GM12878 (cell line): ENCODE measurements around the gene SRRM2. TPM values are rescaled to one million over a fixed set of nuclear protein-coding genes. Genes with fewer than 3 reads are reported as not detected.

ENCODE experiments used
- ATAC-seq: fragments of 200-7000 bp; cut with Tn5 transposase; 3 replicates; pipeline ENCODE4 v1.9.1; 2020; ENCODE audit warnings: mild to moderate bottlenecking, moderate library complexity
- BruUV-seq: library from RNA; stranded (reverse); fragments of 400-500 nt; replicated peaks from 2 replicates; lab custom pipeline; 2021; lab: Mats Ljungman, UMichigan
- CTCF ChIA-PET: fragments of 300-600 bp; sonication (Branson Sonifier 250); formaldehyde crosslinking; extraction: SDS; loops from one replicate; lab custom pipeline; 2021; ENCODE audit warnings: inconsistent platforms; lab: Yijun Ruan, JAX
- POLR2A ChIA-PET: fragments of 350-600 bp; formaldehyde crosslinking; extraction: SDS; loops from one replicate; lab custom pipeline; 2021; ENCODE audit warnings: inconsistent platforms; lab: Charles Lee
- RAD21 ChIA-PET: fragments of 300-600 bp; sonication (Branson Sonifier 250); formaldehyde crosslinking; loops from one replicate; lab custom pipeline; 2023; ENCODE audit warnings: antibody characterized with exemption; ENCODE audit not compliant: unreplicated experiment; lab: Charles Lee
- SMC1A ChIA-PET: fragments of 300-600 bp; sonication (Branson Sonifier 250); formaldehyde crosslinking; loops from one replicate; lab custom pipeline; 2023; ENCODE audit not compliant: unreplicated experiment, uncharacterized antibody; lab: Charles Lee
- DNase-seq: peaks from one replicate; pipeline ENCODE4 v3.0.0-alpha.2; 2011; ENCODE audit warnings: low read depth, low spot score
- FAIRE-seq: peaks from 3 replicates; lab custom pipeline; 2011; peaks lifted over from hg19 to GRCh38; lab: Jason Lieb, UNC
- H2AFZ ChIP-seq: 2 replicates; pipeline ENCODE4 v1.6.0; 2011; ENCODE audit warnings: low read depth, low read length, control low read depth; ENCODE audit not compliant: control insufficient read depth
- H3K27ac ChIP-seq: 2 replicates; pipeline ENCODE4 v1.5.1; 2011; ENCODE audit warnings: control low read depth; ENCODE audit not compliant: control insufficient read depth, insufficient read depth
- H3K27me3 ChIP-seq, 2 experiments: replicated peaks in 1 of 2; 2 replicates each; pipeline versions ENCODE4 v1.6.0 to v1.6.1; 2011; ENCODE audit warnings: low read length in 1 of 2; ENCODE audit not compliant: control insufficient read depth in 2 of 2, insufficient read depth in 2 of 2
- H3K36me3 ChIP-seq, 2 experiments: 2 replicates each; pipeline ENCODE4 v1.5.1; 2011; ENCODE audit warnings: low read length in 1 of 2; ENCODE audit not compliant: control insufficient read depth in 2 of 2, insufficient read depth in 2 of 2
- H3K4me1 ChIP-seq: 2 replicates; pipeline ENCODE4 v1.6.1; 2011; ENCODE audit warnings: mild to moderate bottlenecking, low read length, moderate library complexity, mixed read lengths; ENCODE audit not compliant: control insufficient read depth, insufficient read depth
- H3K4me2 ChIP-seq: 2 replicates; pipeline ENCODE4 v1.6.0; 2011; ENCODE audit warnings: control low read depth; ENCODE audit not compliant: control insufficient read depth, insufficient read depth
- H3K4me3 ChIP-seq: fragments of 200-600 bp; sonication (generic); 2 replicates; pipeline ENCODE4 v1.5.1; 2016
- H3K79me2 ChIP-seq: 2 replicates; pipeline ENCODE4 v1.6.0; 2011; ENCODE audit warnings: low read length; ENCODE audit not compliant: control insufficient read depth, insufficient read depth
- H3K9ac ChIP-seq: 2 replicates; pipeline ENCODE4 v1.8.0; 2011; ENCODE audit warnings: low read length, control low read depth, mixed read lengths; ENCODE audit not compliant: control insufficient read depth, insufficient read depth
- H3K9me3 ChIP-seq: replicated peaks from 3 replicates; pipeline ENCODE4 v1.5.1; 2011; ENCODE audit warnings: mild to moderate bottlenecking, low read length; ENCODE audit not compliant: control insufficient read depth, insufficient read depth
- H4K20me1 ChIP-seq: 2 replicates; pipeline ENCODE4 v1.6.0; 2011; ENCODE audit not compliant: control insufficient read depth, insufficient read depth
- BACH1 ChIP-seq: fragments of 450-650 bp; IDR thresholded peaks from 2 replicates; pipeline ENCODE4 v1.6.1; 2017; ENCODE audit warnings: mild to moderate bottlenecking, borderline replicate concordance
- CREB1 ChIP-seq: IDR thresholded peaks from 2 replicates; pipeline ENCODE4 v1.6.1; 2012; ENCODE audit warnings: low read depth, mild to moderate bottlenecking, inconsistent platforms
- DPF2 ChIP-seq: fragments of 450-650 bp; IDR thresholded peaks from 2 replicates; pipeline ENCODE4 v1.6.1; 2017; ENCODE audit warnings: mild to moderate bottlenecking
- EGR1 ChIP-seq, 2 experiments: IDR thresholded peaks; 1 replicate in 1 of 2; 2 replicates in 1 of 2; pipeline ENCODE4 v1.6.1; 2011 to 2012; ENCODE audit warnings: low read depth in 2 of 2, low read length in 2 of 2, borderline replicate concordance in 1 of 2, mild to moderate bottlenecking in 1 of 2, moderate library complexity in 1 of 2
- MEF2A ChIP-seq: IDR thresholded peaks from 2 replicates; pipeline ENCODE4 v1.6.1; 2011; ENCODE audit warnings: low read depth, mild to moderate bottlenecking, low read length, moderate library complexity; ENCODE audit not compliant: insufficient read depth
- RB1 ChIP-seq: fragments of 450-650 bp; formaldehyde crosslinking; IDR thresholded peaks from 2 replicates; pipeline ENCODE4 v1.6.1; 2017; ENCODE audit warnings: mild to moderate bottlenecking, borderline replicate concordance
- RBBP5 ChIP-seq: fragments of 200-600 bp; sonication (generic); conservative IDR thresholded peaks from 2 replicates; pipeline ENCODE4 v1.6.1; 2016
- SREBF2 ChIP-seq: IDR thresholded peaks from 2 replicates; pipeline ENCODE4 v1.6.1; 2012; ENCODE audit warnings: mild to moderate bottlenecking, low read length
- WGBS: methylation state at CpG from one replicate; pipeline ENCODE4 v1.1.6; 2016; ENCODE audit warnings: low lambda C conversion rate; ENCODE audit not compliant: insufficient replicate concordance, insufficient coverage; ENCODE audit errors: missing lambda C conversion rate; 5-methylcytosine and 5-hydroxymethylcytosine counted together
- in situ Hi-C: fragments of 300-500 bp; cut with MboI; formaldehyde crosslinking; loops from 9 replicates; pipeline ENCODE4 v1.14.3; 2018; ENCODE audit warnings: mixed read lengths
- intact Hi-C: fragments of 100-400 bp; cut with micrococcal nuclease; formaldehyde crosslinking; loops from one replicate; pipeline ENCODE4 v1.14.2; 2022; ENCODE audit not compliant: unreplicated experiment
- polyA plus RNA-seq, 11 experiments: library from polyadenylated mRNA; depleted of rRNA in 4 of 11; unstranded in 6 of 11; stranded (reverse) in 5 of 11; fragments of >200 nt; fragmentation: Nextera tagmentation in 4 of 11; fragmentation: Illumina TruSeq in 1 of 11; extraction: Ambion mirVana in 4 of 11; extraction: Trizol in 1 of 11; gene quantifications; 1 replicate in 1 of 11; 2 replicates in 10 of 11; pipeline versions ENCODE4 v1.2.1 to v1.2.3, GENCODE V29; 2011 to 2016; ENCODE audit warnings: inconsistent platforms in 2 of 11, missing spikeins in 2 of 11, low read depth in 1 of 11
- total RNA-seq, 4 experiments: library from RNA; depleted of rRNA in 3 of 4; stranded (reverse); fragments of >200 nt in 3 of 4; fragmentation: Illumina TruSeq in 1 of 4; extraction: Trizol in 1 of 4; gene quantifications; 2 replicates each; pipeline versions ENCODE4 v1.2.1 to v1.2.3, GENCODE V29; 2013 to 2021
- TF ChIP-seq, protein P1 (sequence below): IDR thresholded peaks from 2 replicates; pipeline ENCODE4 v1.6.1; 2011; ENCODE audit warnings: borderline replicate concordance, low read depth, mild to moderate bottlenecking, moderate library complexity, mixed read lengths, low read length; ENCODE audit not compliant: insufficient read depth; ENCODE audit errors: extremely low read length
- TF ChIP-seq, protein P2 (sequence below): fragments of 450-650 bp; IDR thresholded peaks from 2 replicates; pipeline ENCODE4 v1.6.1; 2017; ENCODE audit warnings: mild to moderate bottlenecking, moderate library complexity
- TF ChIP-seq, protein P3 (sequence below): fragments of 450-650 bp; IDR thresholded peaks from 2 replicates; pipeline ENCODE4 v1.6.1; 2018; ENCODE audit warnings: borderline replicate concordance, mild to moderate bottlenecking; ENCODE audit not compliant: partially characterized antibody

SRRM2 gene
- total and polyA plus RNA-seq, 10 of the 15 experiments (the other 5 are each of a cell fraction or from before 2014, with no cell fraction given), result 30.1 to 502 (median 196) TPM

GRCh38 chr16:2712063-2712441, 40.4 kb upstream of the SRRM2 start:
- no TSS peak for BruUV-seq
- RAD21 ChIA-PET, result no interaction called here

DNA sequence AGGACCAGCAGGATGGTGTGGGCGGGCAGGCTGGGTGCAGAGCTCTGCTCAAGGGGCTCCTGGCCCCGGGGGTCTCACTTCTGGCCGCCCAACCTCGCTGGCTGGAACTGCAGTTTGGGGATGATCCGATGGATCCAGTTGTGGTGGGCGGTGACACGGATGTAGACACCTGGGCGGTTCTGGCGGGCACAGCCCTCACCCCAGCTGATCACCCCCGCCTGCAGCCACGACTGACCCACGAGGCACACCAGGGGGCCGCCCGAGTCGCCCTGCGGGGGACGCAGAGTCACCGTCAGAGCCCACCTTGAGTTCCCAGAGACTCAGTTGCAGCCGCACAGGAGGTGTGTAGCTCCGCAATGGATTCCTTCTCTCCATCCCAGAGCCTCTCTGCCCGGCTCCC, 39.9 kb upstream of the SRRM2 start:
- H3K9me3 ChIP-seq, result no peaks in the 10 kb centered on the region
- RAD21 ChIA-PET, result no interaction called here
- H3K79me2 ChIP-seq, result no peaks in the 10 kb centered on the region
- WGBS, result 74% methylated on average over 17 of the region's 21 CpGs
- peaks cover 6% of the 10 kb centered on the region in 2 experiments for H3K36me3 ChIP-seq
- no peak overlapping the region for H3K4me2 ChIP-seq
- no peak overlapping the region for H3K27ac ChIP-seq
- no peaks in the 10 kb centered on the region for H4K20me1 ChIP-seq
- FAIRE-seq (no peak), ATAC-seq (no peak), DNase-seq (no peak)
- no peaks in the 10 kb centered on the region for H3K27me3 ChIP-seq
- no TSS peak for BruUV-seq
- SMC1A ChIA-PET, result no interaction called here
- H2AFZ ChIP-seq, result no peak overlapping the region
- POLR2A ChIA-PET, result no interaction called here
- H3K4me3 ChIP-seq, result no peak overlapping the region
- H3K4me1 ChIP-seq, result no peaks in the 10 kb centered on the region
- H3K9ac ChIP-seq, result no peak overlapping the region
- in situ Hi-C loops, result no loop called here
- CTCF ChIA-PET, result no interaction called here
- intact Hi-C loops, result no loop called here
- TF ChIP-seq RB1 (no peak), RBBP5 (no peak), DPF2 (no peak), EGR1 (IDR thresholded peaks at IDR 0.05; ENCODE audit: borderline replicate concordance in 1 of 2, low read depth in 2 of 2, low read length in 2 of 2) (no peak), SREBF2 (no peak), MEF2A (no peak), CREB1 (no peak)
- TF ChIP-seq, protein P1, sequence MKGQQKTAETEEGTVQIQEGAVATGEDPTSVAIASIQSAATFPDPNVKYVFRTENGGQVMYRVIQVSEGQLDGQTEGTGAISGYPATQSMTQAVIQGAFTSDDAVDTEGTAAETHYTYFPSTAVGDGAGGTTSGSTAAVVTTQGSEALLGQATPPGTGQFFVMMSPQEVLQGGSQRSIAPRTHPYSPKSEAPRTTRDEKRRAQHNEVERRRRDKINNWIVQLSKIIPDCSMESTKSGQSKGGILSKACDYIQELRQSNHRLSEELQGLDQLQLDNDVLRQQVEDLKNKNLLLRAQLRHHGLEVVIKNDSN, result no peak
- TF ChIP-seq, protein P2, sequence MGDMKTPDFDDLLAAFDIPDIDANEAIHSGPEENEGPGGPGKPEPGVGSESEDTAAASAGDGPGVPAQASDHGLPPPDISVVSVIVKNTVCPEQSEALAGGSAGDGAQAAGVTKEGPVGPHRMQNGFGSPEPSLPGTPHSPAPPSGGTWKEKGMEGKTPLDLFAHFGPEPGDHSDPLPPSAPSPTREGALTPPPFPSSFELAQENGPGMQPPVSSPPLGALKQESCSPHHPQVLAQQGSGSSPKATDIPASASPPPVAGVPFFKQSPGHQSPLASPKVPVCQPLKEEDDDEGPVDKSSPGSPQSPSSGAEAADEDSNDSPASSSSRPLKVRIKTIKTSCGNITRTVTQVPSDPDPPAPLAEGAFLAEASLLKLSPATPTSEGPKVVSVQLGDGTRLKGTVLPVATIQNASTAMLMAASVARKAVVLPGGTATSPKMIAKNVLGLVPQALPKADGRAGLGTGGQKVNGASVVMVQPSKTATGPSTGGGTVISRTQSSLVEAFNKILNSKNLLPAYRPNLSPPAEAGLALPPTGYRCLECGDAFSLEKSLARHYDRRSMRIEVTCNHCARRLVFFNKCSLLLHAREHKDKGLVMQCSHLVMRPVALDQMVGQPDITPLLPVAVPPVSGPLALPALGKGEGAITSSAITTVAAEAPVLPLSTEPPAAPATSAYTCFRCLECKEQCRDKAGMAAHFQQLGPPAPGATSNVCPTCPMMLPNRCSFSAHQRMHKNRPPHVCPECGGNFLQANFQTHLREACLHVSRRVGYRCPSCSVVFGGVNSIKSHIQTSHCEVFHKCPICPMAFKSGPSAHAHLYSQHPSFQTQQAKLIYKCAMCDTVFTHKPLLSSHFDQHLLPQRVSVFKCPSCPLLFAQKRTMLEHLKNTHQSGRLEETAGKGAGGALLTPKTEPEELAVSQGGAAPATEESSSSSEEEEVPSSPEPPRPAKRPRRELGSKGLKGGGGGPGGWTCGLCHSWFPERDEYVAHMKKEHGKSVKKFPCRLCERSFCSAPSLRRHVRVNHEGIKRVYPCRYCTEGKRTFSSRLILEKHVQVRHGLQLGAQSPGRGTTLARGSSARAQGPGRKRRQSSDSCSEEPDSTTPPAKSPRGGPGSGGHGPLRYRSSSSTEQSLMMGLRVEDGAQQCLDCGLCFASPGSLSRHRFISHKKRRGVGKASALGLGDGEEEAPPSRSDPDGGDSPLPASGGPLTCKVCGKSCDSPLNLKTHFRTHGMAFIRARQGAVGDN, result no peak
- TF ChIP-seq, protein P3, sequence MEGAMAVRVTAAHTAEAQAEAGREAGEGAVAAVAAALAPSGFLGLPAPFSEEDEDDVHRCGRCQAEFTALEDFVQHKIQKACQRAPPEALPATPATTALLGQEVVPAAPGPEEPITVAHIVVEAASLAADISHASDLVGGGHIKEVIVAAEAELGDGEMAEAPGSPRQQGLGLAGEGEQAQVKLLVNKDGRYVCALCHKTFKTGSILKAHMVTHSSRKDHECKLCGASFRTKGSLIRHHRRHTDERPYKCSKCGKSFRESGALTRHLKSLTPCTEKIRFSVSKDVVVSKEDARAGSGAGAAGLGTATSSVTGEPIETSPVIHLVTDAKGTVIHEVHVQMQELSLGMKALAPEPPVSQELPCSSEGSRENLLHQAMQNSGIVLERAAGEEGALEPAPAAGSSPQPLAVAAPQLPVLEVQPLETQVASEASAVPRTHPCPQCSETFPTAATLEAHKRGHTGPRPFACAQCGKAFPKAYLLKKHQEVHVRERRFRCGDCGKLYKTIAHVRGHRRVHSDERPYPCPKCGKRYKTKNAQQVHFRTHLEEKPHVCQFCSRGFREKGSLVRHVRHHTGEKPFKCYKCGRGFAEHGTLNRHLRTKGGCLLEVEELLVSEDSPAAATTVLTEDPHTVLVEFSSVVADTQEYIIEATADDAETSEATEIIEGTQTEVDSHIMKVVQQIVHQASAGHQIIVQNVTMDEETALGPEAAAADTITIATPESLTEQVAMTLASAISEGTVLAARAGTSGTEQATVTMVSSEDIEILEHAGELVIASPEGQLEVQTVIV, result no peak

More at GRCh38 chr16:2712063-2712441, 40.4 kb upstream of the SRRM2 start:
- no peak for FAIRE-seq
- Histone ChIP-seq H3K4me3 (no peak overlapping the region), H3K4me1 (no peaks in the 10 kb centered on the region), H3K79me2 (no peaks in the 10 kb centered on the region), H4K20me1 (no peaks in the 10 kb centered on the region), H3K36me3 (peaks cover 6 to 9% of the 10 kb centered on the region in 2 experiments)
- 77% methylated on average over 14 of the region's 14 CpGs for WGBS
- TF ChIP-seq BACH1, result no peak
- TF ChIP-seq, all 136 proteins: peak for 0
- CTCF ChIA-PET, result no interaction called here
- H3K9ac ChIP-seq, result no peak overlapping the region
- no peak overlapping the region for H3K27ac ChIP-seq
- DNase-seq, result no peak
- no peak overlapping the region for H3K4me2 ChIP-seq
- no peaks in the 10 kb centered on the region for H3K9me3 ChIP-seq
- no peak for ATAC-seq
- intact Hi-C loops, result no loop called here
- POLR2A ChIA-PET, result no interaction called here
- in situ Hi-C loops, result no loop called here
- H2AFZ ChIP-seq, result no peak overlapping the region
- no peaks in the 10 kb centered on the region for H3K27me3 ChIP-seq
- SMC1A ChIA-PET, result no interaction called here
